VCaP (cell line): ENCODE measurements around the gene DHX32.

Experiments used
- H3K27ac ChIP-seq: fragments of 450-650 bp; 2 replicates; pipeline ENCODE4 v1.5.1; 2017
- CTCF ChIP-seq: fragments of 450-650 bp; conservative IDR thresholded peaks from 2 replicates; pipeline ENCODE4 v1.5.1; 2017; ENCODE audit warnings: mild to moderate bottlenecking, moderate library complexity

DHX32 gene

GRCh38 chr10:125797424-125797823, 83.7 kb downstream of the DHX32 start:
- no peak for TF ChIP-seq CTCF

GRCh38 chr10:125795637-125796190, 85.4 kb downstream of the DHX32 start:
- H3K27ac ChIP-seq = peak overlapping the region; percentile 7; the same call in 1 of the 2 replicates
- TF ChIP-seq CTCF = no peak

More at GRCh38 chr10:125797424-125797823, 83.7 kb downstream of the DHX32 start:
- no peak overlapping the region for H3K27ac ChIP-seq

- no peak for TF ChIP-seq CTCF
These were observed 86.0 kb downstream of the DHX32 start for GRCh38 chr10:125795128-125795527.

GRCh38 chr10:125792342-125793300, 88.5 kb downstream of the DHX32 start:
- H3K27ac ChIP-seq = no peak overlapping the region
- TF ChIP-seq CTCF = no peak

More at GRCh38 chr10:125795128-125795527, 86.0 kb downstream of the DHX32 start:
- peak overlapping the region; percentile 7; the same call in 1 of the 2 replicates for H3K27ac ChIP-seq

- 0 out of 2 replicates have a peak overlapping the region, but pooled peaks have one; percentile 11 for H3K27ac ChIP-seq
- TF ChIP-seq CTCF = no peak
These were observed 92.7 kb downstream of the DHX32 start for GRCh38 chr10:125788156-125789034.
